Type B pancreatic cell (in vitro differentiated cells): ENCODE data around the gene AADACL3. TPM values are rescaled to one million over a fixed set of nuclear protein-coding genes. Genes with fewer than 3 reads are reported as not detected.
A peak's percentile ranks its signal among the peaks of the same experiment; 100 is the strongest.
"Not testable (repeated sequence)": the region's sequence is repeated elsewhere in the genome, so short reads cannot be mapped to it uniquely, and the experiment has no call there.

ENCODE experiments used
- DNase-seq: peaks from one replicate; pipeline ENCODE4 v3.0.0; 2021; ENCODE audit warnings: mixed read lengths; ENCODE audit not compliant: unreplicated experiment; ENCODE audit errors: extremely low spot score
- H3K27ac Mint-ChIP-seq: 2 replicates; pipeline ENCODE4 v1.8.0; 2021; ENCODE audit warnings: mild to moderate bottlenecking, mixed read lengths
- H3K27me3 Mint-ChIP-seq: 2 replicates; pipeline ENCODE4 v1.8.0; 2021; ENCODE audit warnings: mixed read lengths
- H3K36me3 Mint-ChIP-seq: 2 replicates; pipeline ENCODE4 v1.8.0; 2021; ENCODE audit warnings: mixed read lengths
- H3K4me1 Mint-ChIP-seq: one replicate; pipeline ENCODE4 v1.8.0; 2021; ENCODE audit warnings: mixed read lengths; ENCODE audit not compliant: unreplicated experiment
- H3K4me3 Mint-ChIP-seq: 2 replicates; pipeline ENCODE4 v1.8.0; 2021; ENCODE audit warnings: mild to moderate bottlenecking, mixed read lengths
- H3K9me3 Mint-ChIP-seq: 2 replicates; pipeline ENCODE4 v1.8.0; 2021; ENCODE audit warnings: mixed read lengths
- long read RNA-seq: library from polyadenylated mRNA; unstranded; transcript quantifications from one replicate; pipeline ENCODE4 v2.0.0, GENCODE V29; 2020
- total RNA-seq: library from RNA; stranded (reverse); gene quantifications from 2 replicates; pipeline ENCODE4 v1.2.1, GENCODE V29; 2021; ENCODE audit warnings: low replicate concordance
- TF ChIP-seq, protein P1 (sequence below): fragments of 200-600 bp; sonication (generic); conservative IDR thresholded peaks from 2 replicates; pipeline ENCODE4 v1.5.0; 2021; ENCODE audit warnings: antibody characterized with exemption, mild to moderate bottlenecking

The AADACL3 gene, protein sequence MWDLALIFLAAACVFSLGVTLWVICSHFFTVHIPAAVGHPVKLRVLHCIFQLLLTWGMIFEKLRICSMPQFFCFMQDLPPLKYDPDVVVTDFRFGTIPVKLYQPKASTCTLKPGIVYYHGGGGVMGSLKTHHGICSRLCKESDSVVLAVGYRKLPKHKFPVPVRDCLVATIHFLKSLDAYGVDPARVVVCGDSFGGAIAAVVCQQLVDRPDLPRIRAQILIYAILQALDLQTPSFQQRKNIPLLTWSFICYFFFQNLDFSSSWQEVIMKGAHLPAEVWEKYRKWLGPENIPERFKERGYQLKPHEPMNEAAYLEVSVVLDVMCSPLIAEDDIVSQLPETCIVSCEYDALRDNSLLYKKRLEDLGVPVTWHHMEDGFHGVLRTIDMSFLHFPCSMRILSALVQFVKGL
- not detected in 2 replicates for total RNA-seq
- long read RNA-seq = 0 reads

DNA sequence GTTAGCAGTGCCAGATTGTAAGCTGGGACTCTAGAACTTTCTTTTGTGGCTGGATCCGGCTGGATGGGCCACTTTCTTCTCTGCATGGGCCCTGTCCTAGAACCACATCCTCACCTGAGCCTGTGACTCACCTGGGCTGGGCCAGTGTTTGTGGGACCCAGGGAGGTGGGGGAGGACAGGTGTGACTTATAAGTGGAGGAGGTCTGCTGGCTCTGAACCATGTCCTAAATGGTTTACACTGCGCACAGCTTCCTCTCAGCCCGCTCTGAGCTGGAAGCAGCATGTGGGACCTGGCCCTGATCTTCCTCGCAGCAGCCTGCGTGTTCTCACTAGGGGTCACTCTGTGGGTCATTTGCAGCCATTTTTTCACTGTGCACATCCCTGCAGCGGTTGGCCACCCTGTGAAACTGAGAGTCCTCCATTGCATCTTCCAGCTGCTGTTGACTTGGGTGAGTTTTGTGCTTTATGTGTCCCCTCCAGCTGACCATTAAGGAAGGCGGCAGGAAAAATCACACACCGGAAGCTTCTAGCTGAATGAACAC, at the start of gene AADACL3:
TSS of gene AADACL3 (plus strand) at position 215 of the 542 bp plus-strand sequence. CDS start at position 282, 67 bp downstream.
- H3K36me3 Mint-ChIP-seq = no peaks in the 10 kb centered on the region
- H3K27ac Mint-ChIP-seq = peak within 1 kb of the TSS; percentile 16
- peaks cover 11% of the 10 kb centered on the region for H3K27me3 Mint-ChIP-seq
- no peak for DNase-seq
- no peak within 1 kb of the TSS for H3K4me3 Mint-ChIP-seq
- TF ChIP-seq, protein P1, sequence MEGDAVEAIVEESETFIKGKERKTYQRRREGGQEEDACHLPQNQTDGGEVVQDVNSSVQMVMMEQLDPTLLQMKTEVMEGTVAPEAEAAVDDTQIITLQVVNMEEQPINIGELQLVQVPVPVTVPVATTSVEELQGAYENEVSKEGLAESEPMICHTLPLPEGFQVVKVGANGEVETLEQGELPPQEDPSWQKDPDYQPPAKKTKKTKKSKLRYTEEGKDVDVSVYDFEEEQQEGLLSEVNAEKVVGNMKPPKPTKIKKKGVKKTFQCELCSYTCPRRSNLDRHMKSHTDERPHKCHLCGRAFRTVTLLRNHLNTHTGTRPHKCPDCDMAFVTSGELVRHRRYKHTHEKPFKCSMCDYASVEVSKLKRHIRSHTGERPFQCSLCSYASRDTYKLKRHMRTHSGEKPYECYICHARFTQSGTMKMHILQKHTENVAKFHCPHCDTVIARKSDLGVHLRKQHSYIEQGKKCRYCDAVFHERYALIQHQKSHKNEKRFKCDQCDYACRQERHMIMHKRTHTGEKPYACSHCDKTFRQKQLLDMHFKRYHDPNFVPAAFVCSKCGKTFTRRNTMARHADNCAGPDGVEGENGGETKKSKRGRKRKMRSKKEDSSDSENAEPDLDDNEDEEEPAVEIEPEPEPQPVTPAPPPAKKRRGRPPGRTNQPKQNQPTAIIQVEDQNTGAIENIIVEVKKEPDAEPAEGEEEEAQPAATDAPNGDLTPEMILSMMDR = no peak
- H3K4me1 Mint-ChIP-seq = no peaks in the 10 kb centered on the region
- no peaks in the 10 kb centered on the region for H3K9me3 Mint-ChIP-seq

DNA sequence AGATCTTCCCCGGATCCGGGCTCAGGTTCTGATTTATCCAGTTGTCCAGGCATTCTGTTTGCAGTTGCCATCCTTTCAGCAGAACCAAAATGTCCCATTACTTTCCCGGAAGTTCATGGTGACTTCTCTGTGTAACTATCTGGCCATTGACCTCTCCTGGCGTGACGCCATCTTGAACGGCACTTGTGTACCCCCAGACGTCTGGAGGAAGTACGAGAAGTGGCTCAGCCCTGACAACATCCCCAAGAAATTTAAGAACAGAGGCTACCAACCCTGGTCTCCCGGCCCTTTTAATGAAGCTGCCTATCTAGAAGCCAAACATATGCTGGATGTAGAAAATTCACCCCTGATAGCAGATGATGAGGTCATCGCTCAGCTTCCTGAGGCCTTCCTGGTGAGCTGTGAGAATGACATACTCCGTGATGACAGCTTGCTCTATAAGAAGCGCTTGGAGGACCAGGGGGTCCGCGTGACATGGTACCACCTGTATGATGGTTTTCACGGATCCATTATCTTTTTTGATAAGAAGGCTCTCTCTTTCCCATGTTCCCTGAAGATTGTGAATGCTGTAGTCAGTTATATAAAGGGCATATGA, 49.7 kb upstream of the AADACL3 start:
- H3K36me3 Mint-ChIP-seq = no peaks in the 10 kb centered on the region

DNA sequence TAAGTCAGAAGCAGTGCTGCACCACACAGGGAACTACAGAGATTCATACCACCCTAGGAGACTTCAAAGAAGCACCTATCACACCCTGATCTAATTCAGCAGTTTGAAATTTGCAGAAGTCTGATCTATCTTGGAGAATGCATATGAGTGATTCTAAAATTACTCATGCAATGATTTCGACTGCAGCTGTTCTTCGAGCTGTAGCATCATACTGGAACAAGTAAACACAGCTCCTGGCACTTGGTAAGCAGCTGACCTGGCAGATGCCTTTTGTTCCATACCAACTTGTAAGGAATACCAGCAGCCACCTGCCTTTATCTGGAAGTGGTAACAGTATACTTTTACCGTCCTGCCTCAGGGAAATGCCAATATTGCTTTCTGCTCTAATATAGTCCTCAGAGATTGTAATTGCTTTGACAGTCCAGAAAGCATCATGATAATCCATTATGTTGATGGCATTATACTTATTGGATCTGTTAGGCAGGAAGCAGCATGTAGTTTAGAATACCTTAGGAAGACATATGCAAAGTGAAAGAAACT, 46.3 kb upstream of the AADACL3 start:
- TF ChIP-seq, protein P1 = no peak
- peaks cover 4% of the 10 kb centered on the region for H3K27me3 Mint-ChIP-seq
- H3K36me3 Mint-ChIP-seq = no peaks in the 10 kb centered on the region
- no peak overlapping the region for H3K27ac Mint-ChIP-seq
- H3K4me1 Mint-ChIP-seq = peaks cover 7% of the 10 kb centered on the region
- no peak for DNase-seq
- no peaks in the 10 kb centered on the region for H3K9me3 Mint-ChIP-seq
- no peak overlapping the region for H3K4me3 Mint-ChIP-seq

More for the DNA sequence above, 49.7 kb upstream of the AADACL3 start:
- Mint-ChIP-seq H3K27me3 (no peaks in the 10 kb centered on the region), H3K27ac (no peak overlapping the region), H3K4me1 (peaks cover 7% of the 10 kb centered on the region), H3K4me3 (no peak overlapping the region), H3K9me3 (no peaks in the 10 kb centered on the region)
- no peak for DNase-seq
- TF ChIP-seq, protein P1 = no peak

DNA sequence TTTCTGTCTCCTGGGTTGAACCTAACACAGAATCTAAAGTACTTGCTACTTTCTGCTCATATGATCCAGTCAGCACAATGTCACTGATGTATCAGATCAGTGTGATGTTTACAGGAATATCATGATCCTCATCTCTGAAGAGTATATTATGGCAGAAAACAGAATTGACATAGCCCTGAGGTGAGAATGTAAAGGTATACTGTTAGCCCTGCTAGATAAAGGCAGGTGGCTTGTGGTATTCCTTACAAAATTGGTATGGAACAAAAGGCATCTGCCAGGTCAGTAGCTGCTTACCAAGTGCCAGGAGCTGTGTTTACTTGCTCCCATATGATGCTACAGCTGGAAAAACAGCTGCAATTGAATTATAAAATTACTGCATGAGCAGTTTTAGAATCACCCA, 41.6 kb upstream of the AADACL3 start:
- Mint-ChIP-seq H3K9me3 (no peaks in the 10 kb centered on the region), H3K36me3 (no peaks in the 10 kb centered on the region), H3K27ac (no peak overlapping the region), H3K27me3 (peaks cover 8% of the 10 kb centered on the region), H3K4me3 (no peak overlapping the region), H3K4me1 (no peaks in the 10 kb centered on the region)
- no peak for DNase-seq
- TF ChIP-seq, protein P1 = no peak

DNA sequence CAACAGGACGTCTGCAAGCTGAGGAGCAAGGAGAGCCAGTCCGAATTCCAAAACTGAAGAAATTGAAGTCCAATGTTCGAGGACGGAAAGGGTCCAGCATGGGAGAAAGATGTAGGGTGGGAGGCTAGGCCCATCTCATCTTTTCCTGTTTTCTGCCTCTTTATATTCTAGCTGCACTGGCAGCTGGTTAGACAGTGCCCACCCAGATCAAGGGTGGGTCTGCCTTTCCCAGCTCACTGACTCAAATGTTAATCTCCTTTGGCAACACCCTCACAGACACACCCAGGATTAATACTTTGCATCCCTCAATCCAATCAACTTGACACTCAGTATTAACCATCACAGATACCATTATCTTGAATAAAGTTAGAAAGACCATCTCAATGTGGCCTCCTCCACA, 39.8 kb upstream of the AADACL3 start:
- H3K27ac Mint-ChIP-seq, H3K4me3 Mint-ChIP-seq, H3K4me1 Mint-ChIP-seq, H3K9me3 Mint-ChIP-seq, DNase-seq, H3K36me3 Mint-ChIP-seq: not testable (repeated sequence)
- H3K27me3 Mint-ChIP-seq = peaks cover 11% of the 10 kb centered on the region

DNA sequence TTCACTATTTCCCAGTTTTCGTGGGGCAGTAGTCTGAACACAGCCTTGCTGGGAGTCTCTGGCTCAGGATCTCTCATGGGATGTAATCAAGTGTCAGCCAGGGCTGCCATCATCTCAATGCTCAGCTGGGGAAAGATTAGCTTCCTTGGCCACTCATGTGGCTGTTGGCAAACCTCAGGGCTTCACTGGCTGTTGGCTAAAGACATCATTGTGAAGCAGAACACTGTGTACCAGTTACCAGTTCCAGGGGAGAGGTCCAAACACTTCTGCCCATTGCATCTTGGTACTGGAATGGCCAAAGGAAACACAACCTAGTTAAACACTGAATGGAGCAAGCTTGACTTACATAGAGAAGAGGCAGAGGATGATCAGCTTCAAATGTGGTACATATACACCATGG, 38.3 kb upstream of the AADACL3 start:
- Mint-ChIP-seq H3K4me1 (no peaks in the 10 kb centered on the region), H3K4me3 (no peak overlapping the region), H3K36me3 (no peaks in the 10 kb centered on the region), H3K27ac (no peak overlapping the region), H3K27me3 (peaks cover 10% of the 10 kb centered on the region), H3K9me3 (no peaks in the 10 kb centered on the region)
- TF ChIP-seq, protein P1 = no peak
- DNase-seq = no peak
